Measurements from ENCODE around the gene SEC23A. TPM values are rescaled to one million over a fixed set of nuclear protein-coding genes. Genes with fewer than 3 reads are reported as not detected.
"Not testable (repeated sequence)": the region's sequence is repeated elsewhere in the genome, so short reads cannot be mapped to it uniquely, and the experiment has no call there.

The SEC23A gene
- total RNA-seq, 1 experiment from 2014 or later: 140 TPM

GRCh38 chr14:39091716-39092115 is 11.3 kb downstream of the SEC23A start:
- DNase-seq (ENCODE audit: low read depth): no peak

DNA sequence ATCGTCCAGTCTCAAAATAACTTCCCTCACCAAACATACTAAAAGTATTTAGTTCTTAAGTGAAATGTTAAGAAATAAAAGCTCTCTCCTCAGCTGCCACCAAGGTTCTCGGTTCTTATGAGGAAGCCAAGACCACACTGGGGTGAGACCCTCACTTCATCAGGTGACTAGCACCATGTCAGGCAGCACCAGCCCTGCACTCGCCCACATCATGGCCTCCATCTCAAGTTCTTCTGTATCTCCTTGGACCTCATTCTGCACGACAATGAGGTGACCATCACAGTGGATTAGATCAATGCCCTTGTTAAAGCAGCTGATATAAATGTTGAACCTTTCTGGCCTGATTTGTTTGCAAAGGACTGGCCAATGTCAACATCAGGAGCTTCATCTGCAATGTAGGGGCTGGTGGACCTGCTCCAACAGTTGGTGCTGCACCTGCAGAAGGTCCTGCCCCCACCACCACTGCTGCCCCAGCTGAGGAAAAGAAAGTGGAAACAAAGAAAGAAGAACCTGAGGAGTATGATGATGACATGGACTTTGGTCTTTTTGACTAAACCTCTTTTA is 12.4 kb downstream of the SEC23A start:
- DNase-seq (ENCODE audit: low read depth): no peak

DNA sequence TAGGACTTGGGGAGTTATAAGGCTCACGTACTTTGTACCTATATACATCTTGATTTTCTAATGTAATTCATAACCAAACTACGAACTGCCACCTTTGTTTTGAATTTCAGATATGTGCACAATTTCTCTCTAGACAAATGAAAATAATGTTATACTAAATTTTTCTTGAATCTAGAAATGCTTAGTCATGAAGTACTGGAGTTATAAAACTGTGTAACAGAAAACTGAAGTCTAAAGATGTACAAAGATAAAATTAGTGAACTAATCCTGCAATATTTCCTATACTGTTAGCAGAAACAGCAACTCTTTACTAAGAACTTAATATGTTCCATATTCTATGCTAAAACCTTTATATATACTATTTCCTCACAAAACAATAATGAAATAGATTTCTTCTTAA is 15.5 kb downstream of the SEC23A start:
- no peak for DNase-seq (ENCODE audit: low read depth)

DNA sequence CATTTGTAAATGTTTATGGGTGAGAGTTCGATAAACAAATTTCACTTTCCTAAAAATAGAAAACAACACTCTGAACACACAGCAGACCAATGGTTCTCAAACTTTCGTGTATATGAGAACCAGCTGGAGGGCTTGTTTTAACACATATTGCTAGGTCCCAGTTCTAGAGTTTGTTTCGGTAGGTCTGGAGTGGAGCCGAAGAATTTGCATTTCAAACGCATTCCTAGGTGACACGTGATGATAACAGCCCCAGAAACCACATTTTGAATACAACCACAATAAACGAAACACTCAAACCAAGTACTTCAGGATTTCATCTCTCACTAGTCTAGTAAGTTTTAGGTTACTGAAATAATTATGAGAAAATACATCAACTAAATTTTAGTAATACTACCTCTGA is 17.1 kb downstream of the SEC23A start:
- no peak for DNase-seq (ENCODE audit: low read depth)

DNA sequence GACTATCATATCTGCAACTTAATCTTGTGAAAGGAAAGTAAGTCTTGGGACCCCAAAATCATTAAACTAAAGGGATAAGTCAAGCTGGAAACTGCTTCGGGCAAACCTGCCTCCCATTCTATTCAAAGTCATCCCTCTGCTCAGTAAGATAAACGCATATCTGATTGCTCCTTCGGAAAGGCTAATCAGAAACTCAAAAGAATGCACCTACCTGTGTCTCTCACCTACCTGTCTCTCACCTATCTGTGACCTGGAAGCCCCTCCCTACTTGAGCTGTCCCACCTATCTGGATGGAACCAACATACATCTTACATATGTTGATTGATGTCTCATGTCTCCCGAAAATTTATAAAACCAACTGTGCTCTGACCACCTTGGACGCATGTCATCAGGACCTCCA is 19.9 kb downstream of the SEC23A start:
- DNase-seq (ENCODE audit: low read depth): no peak

DNA sequence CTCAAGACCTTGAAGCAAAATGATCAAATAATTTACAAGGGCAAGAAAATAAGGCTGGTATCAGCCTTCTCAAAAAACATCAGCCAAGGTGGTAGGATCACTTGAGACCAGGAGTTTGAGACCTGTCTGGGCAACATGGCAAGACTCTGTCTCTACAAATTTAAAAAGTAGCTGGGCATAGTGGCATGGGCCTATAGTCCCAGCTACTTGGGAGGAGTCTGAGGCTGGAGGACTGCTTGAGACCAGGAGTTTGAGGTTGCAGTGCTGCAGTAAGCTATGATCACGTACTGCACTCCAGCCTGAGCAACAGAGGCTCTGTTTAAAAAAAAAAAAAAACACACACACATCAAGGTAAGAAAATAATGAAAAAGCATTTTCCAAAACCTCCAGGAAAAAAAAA is 22.1 kb downstream of the SEC23A start:
- no peak for DNase-seq (ENCODE audit: low read depth)

GRCh38 chr14:39071096-39071495 is 31.9 kb downstream of the SEC23A start:
- DNase-seq (ENCODE audit: low read depth): no peak

GRCh38 chr14:39069923-39070322 is 33.1 kb downstream of the SEC23A start:
- DNase-seq (ENCODE audit: low read depth): no peak

DNA sequence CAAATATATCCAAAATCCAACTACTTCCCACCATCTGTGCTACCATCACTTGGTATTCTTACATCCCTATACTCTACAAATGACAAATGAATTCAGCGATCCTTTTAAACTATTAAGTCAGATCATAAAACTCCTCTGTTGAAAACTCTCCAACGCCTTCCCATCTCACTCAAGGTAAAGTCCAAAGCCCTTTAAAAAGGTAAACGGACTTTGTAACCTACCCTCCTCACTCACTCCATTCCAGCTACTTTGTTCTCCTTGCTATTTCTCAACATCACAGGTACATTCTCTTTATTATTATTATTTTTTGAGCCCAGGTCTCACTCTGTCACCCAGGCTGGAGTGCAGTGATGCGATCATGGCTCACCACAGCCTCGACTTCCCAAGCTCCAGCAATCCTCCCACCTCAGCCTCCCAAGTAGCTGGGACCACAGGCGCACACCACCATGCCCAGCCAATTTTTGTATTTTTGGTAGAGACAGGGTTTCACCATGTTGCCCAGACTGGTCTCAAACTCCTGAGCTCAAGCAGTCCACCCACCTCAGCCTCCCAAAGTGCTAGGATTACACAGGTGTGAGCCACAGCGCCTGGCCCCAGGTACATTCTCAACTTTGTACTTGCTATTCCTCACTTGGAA is 33.7 kb downstream of the SEC23A start:
- not testable (repeated sequence) for DNase-seq (ENCODE audit: low read depth)

DNA sequence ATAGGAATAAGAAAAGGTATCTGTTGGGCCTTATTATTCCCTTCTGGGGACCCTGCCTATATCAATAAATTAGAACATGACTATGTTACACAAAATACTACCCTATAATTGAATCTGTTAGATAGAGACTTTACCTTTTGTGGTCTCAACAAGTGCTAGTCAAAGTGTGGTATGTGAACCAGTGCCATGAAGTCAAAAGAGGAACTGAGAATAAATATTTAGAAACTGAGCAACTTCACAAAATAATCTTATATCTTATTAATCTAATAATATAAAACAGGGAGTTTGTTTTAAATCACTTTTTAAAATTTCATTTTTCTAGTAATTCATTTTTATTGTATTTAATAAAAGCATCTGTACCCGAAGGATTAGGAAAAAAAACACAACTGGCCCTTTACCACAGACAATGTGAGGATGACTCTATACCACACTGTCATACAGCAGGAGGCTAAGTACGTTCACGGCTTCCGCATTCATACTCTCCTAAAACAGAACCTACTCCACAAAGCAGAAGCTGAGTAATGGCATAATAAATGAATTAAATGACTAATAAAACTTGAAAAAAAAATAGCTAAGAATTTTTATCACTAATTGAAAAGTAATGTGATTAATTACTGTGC is 42.1 kb downstream of the SEC23A start:
- no peak for DNase-seq (ENCODE audit: low read depth)

GRCh38 chr14:39055786-39056474 is 47.1 kb downstream of the SEC23A start:
- no peak for DNase-seq (ENCODE audit: low read depth)

DNA sequence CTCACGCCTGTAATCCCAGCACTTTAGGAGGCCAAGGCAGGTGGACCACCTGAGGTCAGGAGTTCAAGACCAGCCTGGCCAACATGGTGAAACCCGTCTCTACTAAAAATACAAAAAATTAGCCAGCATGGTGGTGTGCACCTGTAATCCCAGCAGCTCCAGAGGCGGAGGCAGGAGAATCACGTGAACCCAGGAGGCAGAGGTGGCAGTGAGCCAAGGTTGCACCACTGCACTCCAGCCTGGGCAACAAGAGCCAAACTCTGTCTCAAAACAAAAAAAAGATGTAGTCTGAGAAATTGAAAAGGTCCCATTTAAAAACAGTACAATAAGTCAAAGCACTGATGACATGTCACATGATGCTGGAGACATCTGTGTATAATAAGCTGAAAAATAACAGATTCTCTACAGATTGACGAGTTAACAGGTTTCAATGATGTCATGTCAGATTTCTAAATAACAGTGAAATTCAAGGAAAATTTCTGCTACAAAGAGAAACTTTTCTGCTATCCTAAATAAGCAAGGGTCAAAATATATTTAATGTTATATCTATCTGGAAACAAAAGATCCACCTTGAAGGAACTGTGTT is 50.1 kb downstream of the SEC23A start:
- not testable (repeated sequence) for DNase-seq (ENCODE audit: low read depth)

DNA sequence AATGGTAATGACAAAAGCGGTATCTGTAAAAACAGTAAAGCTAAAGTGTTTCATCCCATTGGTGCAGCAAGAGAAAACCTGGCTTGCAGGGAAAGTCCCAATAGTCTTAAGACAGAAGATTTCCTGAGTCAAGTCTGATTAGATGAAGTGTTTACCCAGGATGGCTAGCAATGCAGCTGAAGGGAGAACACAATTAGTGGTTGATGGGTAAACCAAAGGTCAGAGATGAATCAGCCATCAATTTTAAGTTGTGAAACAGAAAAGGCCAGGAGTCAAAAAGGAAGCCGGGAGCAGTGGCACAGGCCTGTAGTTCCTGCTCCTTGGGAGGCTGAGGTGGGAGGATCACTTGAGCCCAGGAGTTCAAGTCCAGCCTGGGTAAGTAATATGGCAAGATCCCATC is 52.6 kb downstream of the SEC23A start:
- peak; percentile 84 for DNase-seq (ENCODE audit: low read depth)

- not testable (repeated sequence) for DNase-seq (ENCODE audit: low read depth)
These were observed 57.1 kb downstream of the SEC23A start for GRCh38 chr14:39045889-39046288.

DNA sequence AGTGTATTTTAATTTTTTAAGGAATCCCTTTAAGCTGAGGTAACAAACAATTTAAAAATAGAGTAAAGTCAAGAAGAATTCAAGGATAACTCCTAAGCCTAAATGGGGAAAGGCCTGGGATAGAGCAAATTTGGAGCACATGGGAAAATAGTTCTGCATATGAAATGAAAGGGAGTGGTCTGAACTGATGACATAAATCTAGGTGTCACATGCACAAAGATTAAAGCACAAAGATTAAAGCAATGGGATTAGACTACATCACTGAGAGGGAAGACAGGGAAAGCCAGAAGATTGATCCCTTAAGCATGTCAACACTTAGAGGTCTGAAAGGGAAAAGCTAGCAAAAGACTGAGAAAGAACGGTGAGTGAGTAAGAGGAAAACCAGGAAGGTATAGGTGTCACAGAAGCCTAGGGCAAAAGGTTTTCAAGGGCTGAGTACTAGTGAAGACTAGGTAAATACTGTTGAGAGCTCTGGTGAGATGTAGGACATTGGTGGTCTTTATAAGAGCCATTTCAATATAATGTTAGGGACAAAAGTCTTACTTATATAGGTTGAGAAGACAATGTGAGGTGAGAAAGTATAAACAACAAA is 59.6 kb downstream of the SEC23A start:
- no peak for DNase-seq (ENCODE audit: low read depth)

- DNase-seq (ENCODE audit: low read depth): no peak
These were observed 62.5 kb downstream of the SEC23A start for GRCh38 chr14:39040529-39040928.

GRCh38 chr14:39038542-39038941 is 64.5 kb downstream of the SEC23A start:
- DNase-seq (ENCODE audit: low read depth): no peak

GRCh38 chr14:39036760-39037159 is 66.3 kb downstream of the SEC23A start:
- no peak for DNase-seq (ENCODE audit: low read depth)

DNA sequence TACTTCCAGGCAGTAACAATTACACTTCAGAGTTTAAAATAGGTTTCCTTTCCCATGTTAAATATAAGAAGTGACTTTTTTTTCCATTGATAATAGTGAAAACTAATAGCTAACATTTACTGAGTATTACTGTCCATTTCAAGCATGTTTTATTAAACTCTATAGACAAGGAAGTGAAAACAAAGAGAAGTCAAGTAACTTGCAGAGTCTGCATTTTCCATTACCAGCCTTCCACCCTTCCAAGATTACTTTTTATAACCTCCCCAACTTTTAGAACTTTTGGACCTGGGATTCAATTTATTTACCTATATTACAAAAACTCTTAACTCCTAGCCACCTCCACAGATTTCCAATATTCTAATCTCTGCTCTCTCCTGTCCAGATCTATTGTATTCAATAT is 67.7 kb downstream of the SEC23A start:
- no peak for DNase-seq (ENCODE audit: low read depth)

DNA sequence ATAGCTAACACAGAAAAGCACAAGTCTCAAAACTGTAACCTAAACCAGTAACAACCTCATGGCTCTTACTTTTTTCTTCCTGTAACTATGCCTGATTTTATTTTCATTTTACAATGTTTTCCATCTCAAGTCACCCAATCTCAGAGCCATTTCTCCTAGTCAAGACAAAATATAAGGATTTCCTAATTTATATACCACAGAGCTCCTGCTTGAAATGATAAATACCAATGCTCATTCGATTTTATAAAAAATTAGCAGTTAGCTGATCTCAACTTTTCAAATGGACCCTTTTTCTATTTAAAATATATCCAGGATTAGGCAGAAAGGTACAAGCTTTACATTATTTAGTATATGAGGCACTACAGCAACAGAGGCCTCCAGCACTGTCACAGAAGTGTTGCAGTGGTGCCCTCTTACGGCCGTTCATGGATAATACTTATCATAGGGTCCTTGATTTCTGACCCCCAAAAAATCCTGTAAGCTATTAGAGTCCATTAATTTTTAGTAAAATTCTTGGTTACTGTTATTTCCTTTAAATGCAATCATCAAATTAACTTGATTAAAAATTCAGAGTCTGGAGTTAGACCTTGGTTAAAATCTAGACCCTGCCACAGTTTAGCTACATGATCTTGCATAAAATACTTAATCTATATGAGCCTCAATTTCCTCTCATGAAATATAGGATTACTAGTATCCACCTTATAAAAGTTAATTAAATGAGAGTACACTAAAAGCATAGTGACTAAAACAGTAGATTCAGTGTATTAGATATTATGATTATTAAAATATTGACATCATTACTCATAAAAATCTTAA is 68.3 kb downstream of the SEC23A start:
- DNase-seq (ENCODE audit: low read depth): no peak

GRCh38 chr14:39033371-39033770 is 69.7 kb downstream of the SEC23A start:
- DNase-seq (ENCODE audit: low read depth): no peak
